ENCODE measurements around the gene RTN1. TPM values are rescaled to one million over a fixed set of nuclear protein-coding genes. Genes with fewer than 3 reads are reported as not detected.

The RTN1 gene
- total and polyA plus RNA-seq, 2 donors from 2014 or later: 4.5 to 5.1 TPM

- no peaks in the 10 kb centered on the region for H3K27me3 ChIP-seq (ENCODE audit: control insufficient read depth, insufficient read depth, low read length)
- no peaks in the 10 kb centered on the region for H3K36me3 ChIP-seq (ENCODE audit: control insufficient read depth in 2 of 3, insufficient read depth in 3 of 3, low read length in 3 of 3)
- no peak overlapping the region for H3K9ac ChIP-seq (ENCODE audit: low read length in 3 of 3)
- H3K27ac ChIP-seq (ENCODE audit: low read depth in 2 of 2, low read length in 2 of 2): no peak overlapping the region
- TF ChIP-seq, protein P1, sequence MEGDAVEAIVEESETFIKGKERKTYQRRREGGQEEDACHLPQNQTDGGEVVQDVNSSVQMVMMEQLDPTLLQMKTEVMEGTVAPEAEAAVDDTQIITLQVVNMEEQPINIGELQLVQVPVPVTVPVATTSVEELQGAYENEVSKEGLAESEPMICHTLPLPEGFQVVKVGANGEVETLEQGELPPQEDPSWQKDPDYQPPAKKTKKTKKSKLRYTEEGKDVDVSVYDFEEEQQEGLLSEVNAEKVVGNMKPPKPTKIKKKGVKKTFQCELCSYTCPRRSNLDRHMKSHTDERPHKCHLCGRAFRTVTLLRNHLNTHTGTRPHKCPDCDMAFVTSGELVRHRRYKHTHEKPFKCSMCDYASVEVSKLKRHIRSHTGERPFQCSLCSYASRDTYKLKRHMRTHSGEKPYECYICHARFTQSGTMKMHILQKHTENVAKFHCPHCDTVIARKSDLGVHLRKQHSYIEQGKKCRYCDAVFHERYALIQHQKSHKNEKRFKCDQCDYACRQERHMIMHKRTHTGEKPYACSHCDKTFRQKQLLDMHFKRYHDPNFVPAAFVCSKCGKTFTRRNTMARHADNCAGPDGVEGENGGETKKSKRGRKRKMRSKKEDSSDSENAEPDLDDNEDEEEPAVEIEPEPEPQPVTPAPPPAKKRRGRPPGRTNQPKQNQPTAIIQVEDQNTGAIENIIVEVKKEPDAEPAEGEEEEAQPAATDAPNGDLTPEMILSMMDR (IDR thresholded peaks at IDR 0.05; ENCODE audit: borderline replicate concordance, extremely low read depth, insufficient read depth): no peak
- intact Hi-C loops (cut with DNase I): no loop called here
- H3K4me3 ChIP-seq (ENCODE audit: low read length in 3 of 3): no peak overlapping the region
- FAIRE-seq (no peak), DNase-seq (no peak)
- H3K9me3 ChIP-seq (ENCODE audit: control insufficient read depth in 2 of 3, insufficient read depth in 1 of 3, low read length in 3 of 3): peaks cover 0 to 3% (median 0%) of the 10 kb centered on the region in 3 donors
- H3K4me1 ChIP-seq (ENCODE audit: control insufficient read depth in 2 of 3, insufficient read depth in 2 of 3, low read depth in 1 of 3, low read length in 3 of 3): no peaks in the 10 kb centered on the region
Observed at GRCh38 chr14:59690426-59690825, 180.2 kb downstream of the RTN1 start.

DNA sequence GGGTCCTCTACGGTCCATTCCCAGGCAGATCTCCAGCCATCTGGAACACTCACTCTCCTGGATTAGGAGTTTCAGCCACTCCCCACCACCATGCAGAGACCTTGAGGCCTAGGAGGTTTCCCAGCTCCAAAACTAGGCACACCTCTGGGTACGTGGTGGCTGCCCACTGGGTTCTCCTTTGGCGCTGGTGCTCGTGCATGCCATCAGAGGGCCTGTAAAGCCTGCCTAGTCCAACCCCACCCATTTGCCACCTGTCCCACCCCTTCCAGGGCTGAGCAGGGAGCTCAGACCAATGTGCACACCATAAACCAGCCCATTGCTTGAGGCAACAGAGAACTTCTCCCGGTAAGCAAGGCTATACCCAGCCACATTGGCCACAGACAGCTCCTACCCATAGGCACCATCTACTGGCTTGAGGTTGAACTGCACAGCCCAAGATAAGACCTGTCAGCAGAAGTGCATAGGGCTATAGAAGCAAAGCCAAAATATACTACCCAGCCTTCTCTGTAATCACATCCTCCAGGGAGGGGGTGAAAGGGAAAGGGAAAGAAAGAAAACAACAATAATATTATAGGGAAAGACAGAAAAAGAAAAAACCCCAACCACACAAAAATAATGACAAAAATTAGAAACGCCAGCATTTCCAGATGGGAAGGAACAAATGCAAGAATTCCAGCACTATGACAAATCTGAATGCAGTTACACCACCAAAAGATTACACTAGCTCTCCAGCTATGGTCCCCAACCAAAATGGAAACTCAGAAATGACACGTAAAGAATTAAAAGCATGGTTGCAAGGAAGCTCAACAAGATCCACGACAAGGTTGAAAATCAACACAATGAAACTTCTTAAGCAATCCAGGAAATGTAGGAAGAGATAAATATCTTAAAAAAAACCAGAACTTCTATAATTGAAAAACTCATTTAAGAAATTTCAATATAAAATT is 182.1 kb downstream of the RTN1 start:
- intact Hi-C loops (cut with DNase I): no loop called here
- Histone ChIP-seq H3K27me3 (ENCODE audit: control insufficient read depth, insufficient read depth, low read length) (no peaks in the 10 kb centered on the region), H3K4me3 (ENCODE audit: low read length in 3 of 3) (no peak overlapping the region), H3K9me3 (ENCODE audit: control insufficient read depth in 2 of 3, insufficient read depth in 1 of 3, low read length in 3 of 3) (peaks cover 0 to 3% (median 0%) of the 10 kb centered on the region in 3 donors), H3K36me3 (ENCODE audit: control insufficient read depth in 2 of 3, insufficient read depth in 3 of 3, low read length in 3 of 3) (no peaks in the 10 kb centered on the region), H3K27ac (ENCODE audit: low read depth in 2 of 2, low read length in 2 of 2) (no peak overlapping the region), H3K4me1 (ENCODE audit: control insufficient read depth in 2 of 3, insufficient read depth in 2 of 3, low read depth in 1 of 3, low read length in 3 of 3) (no peaks in the 10 kb centered on the region), H3K9ac (ENCODE audit: low read length in 3 of 3) (no peak overlapping the region)
- DNase-seq (peak; percentile 29 to 56 (median 34)), FAIRE-seq (no peak)
- TF ChIP-seq, protein P1 (IDR thresholded peaks at IDR 0.05; ENCODE audit: borderline replicate concordance, extremely low read depth, insufficient read depth): peak; percentile 50

DNA sequence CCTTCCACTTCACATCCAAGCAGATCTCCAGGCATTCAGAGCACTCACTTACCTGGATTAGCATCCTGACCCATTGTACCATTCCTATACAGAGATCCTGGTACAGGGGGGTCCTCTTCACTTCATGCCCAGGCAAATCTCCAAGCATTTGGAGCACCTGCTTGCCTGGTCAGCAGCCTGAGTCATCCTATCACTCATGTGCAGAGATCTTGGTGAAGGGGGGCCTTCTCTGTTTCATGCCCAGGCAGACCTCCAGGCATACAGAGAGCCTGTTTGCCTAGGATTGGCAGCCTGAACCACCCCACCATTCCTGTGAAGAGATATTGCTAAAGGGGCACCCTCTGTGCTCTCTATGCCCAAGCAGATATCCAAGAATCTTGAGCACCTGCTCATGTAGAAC is 182.9 kb downstream of the RTN1 start:
- H3K36me3 ChIP-seq (ENCODE audit: control insufficient read depth in 2 of 3, insufficient read depth in 3 of 3, low read length in 3 of 3): no peaks in the 10 kb centered on the region
- DNase-seq (no peak), FAIRE-seq (no peak)
- no peaks in the 10 kb centered on the region for H3K27me3 ChIP-seq (ENCODE audit: control insufficient read depth, insufficient read depth, low read length)
- peaks cover 0 to 3% (median 0%) of the 10 kb centered on the region in 3 donors for H3K9me3 ChIP-seq (ENCODE audit: control insufficient read depth in 2 of 3, insufficient read depth in 1 of 3, low read length in 3 of 3)
- intact Hi-C loops (cut with DNase I): no loop called here
- H3K4me1 ChIP-seq (ENCODE audit: control insufficient read depth in 2 of 3, insufficient read depth in 2 of 3, low read depth in 1 of 3, low read length in 3 of 3): no peaks in the 10 kb centered on the region
- no peak overlapping the region for H3K9ac ChIP-seq (ENCODE audit: low read length in 3 of 3)
- no peak overlapping the region for H3K4me3 ChIP-seq (ENCODE audit: low read length in 3 of 3)
- H3K27ac ChIP-seq (ENCODE audit: low read depth in 2 of 2, low read length in 2 of 2): no peak overlapping the region
- TF ChIP-seq, protein P1 (IDR thresholded peaks at IDR 0.05; ENCODE audit: borderline replicate concordance, extremely low read depth, insufficient read depth): no peak

Data from kidney (tissue), 14 donors.